Fibroblast of lung (primary cell): ENCODE measurements around the gene DLG2. TPM values are rescaled to one million over a fixed set of nuclear protein-coding genes. Genes with fewer than 3 reads are reported as not detected.

Source experiments
- DNase-seq, 2 donors: peaks; one replicate each; pipeline versions ENCODE4 v3.0.0 to v3.0.0-alpha.2; 2010; ENCODE audit warnings: low read depth in 2 of 2
- H2AFZ ChIP-seq: 2 replicates; pipeline ENCODE4 v1.5.1; 2012; ENCODE audit warnings: low read length, control low read depth, inconsistent platforms
- H3K27ac ChIP-seq: 2 replicates; pipeline ENCODE4 v1.5.1; 2011; ENCODE audit warnings: low read length, control low read depth; ENCODE audit not compliant: insufficient read depth
- H3K27me3 ChIP-seq: 2 replicates; pipeline ENCODE4 v1.5.1; 2011; ENCODE audit warnings: mild to moderate bottlenecking, low read length; ENCODE audit not compliant: control insufficient read depth, insufficient read depth
- H3K36me3 ChIP-seq: 2 replicates; pipeline ENCODE4 v1.5.1; 2011; ENCODE audit warnings: low read length; ENCODE audit not compliant: control insufficient read depth, insufficient read depth
- H3K4me1 ChIP-seq: 2 replicates; pipeline ENCODE4 v1.5.1; 2011; ENCODE audit warnings: low read length; ENCODE audit not compliant: control insufficient read depth, insufficient read depth; ENCODE audit errors: extremely low read depth
- H3K4me2 ChIP-seq: 2 replicates; pipeline ENCODE4 v1.5.1; 2011; ENCODE audit warnings: low read length, control low read depth; ENCODE audit not compliant: insufficient read depth; ENCODE audit errors: extremely low read depth
- H3K4me3 ChIP-seq, 4 experiments: fragments of 200-600 bp in 1 of 4; sonication (generic) in 1 of 4; replicated peaks in 1 of 4; 2 replicates each; pipeline ENCODE4 v1.5.1; 2011 to 2016; ENCODE audit warnings: low read length in 4 of 4, low read depth in 3 of 4, mild to moderate bottlenecking in 3 of 4, control low read depth in 2 of 4, inconsistent platforms in 1 of 4, mixed read lengths in 1 of 4; ENCODE audit not compliant: insufficient read depth in 1 of 4; ENCODE audit errors: control extremely low read depth in 1 of 4
- H3K79me2 ChIP-seq: 2 replicates; pipeline ENCODE4 v1.5.1; 2012; ENCODE audit warnings: mild to moderate bottlenecking, low read length, inconsistent platforms; ENCODE audit not compliant: control insufficient read depth, insufficient read depth
- H3K9ac ChIP-seq: 2 replicates; pipeline ENCODE4 v1.5.1; 2011; ENCODE audit warnings: mild to moderate bottlenecking, low read length, control low read depth; ENCODE audit not compliant: insufficient read depth
- H3K9me3 ChIP-seq: 2 replicates; pipeline ENCODE4 v1.5.1; 2012; ENCODE audit warnings: low read depth, low read length; ENCODE audit not compliant: control insufficient read depth, insufficient read depth
- H4K20me1 ChIP-seq: 2 replicates; pipeline ENCODE4 v1.5.1; 2011; ENCODE audit warnings: low read length; ENCODE audit not compliant: control insufficient read depth, insufficient read depth; ENCODE audit errors: extremely low read depth
- CTCF ChIP-seq, 2 donors: IDR thresholded peaks in 1 of 2; conservative IDR thresholded peaks in 1 of 2; 1 replicate in 1 of 2; 2 replicates in 1 of 2; pipeline ENCODE4 v1.5.1; 2011 to 2012; ENCODE audit warnings: low read length in 2 of 2, control low read depth in 1 of 2, inconsistent platforms in 1 of 2, low read depth in 1 of 2, mild to moderate bottlenecking in 1 of 2
- EZH2 ChIP-seq: IDR thresholded peaks from 2 replicates; pipeline ENCODE4 v1.5.1; 2012; ENCODE audit warnings: low read length, control low read depth, mild to moderate bottlenecking; ENCODE audit errors: missing control alignments
- polyA plus RNA-seq, 2 donors: library from polyadenylated mRNA; depleted of rRNA in 1 of 2; stranded (reverse) in 1 of 2; unstranded in 1 of 2; fragments of >200 nt; gene quantifications; 2 replicates each; pipeline ENCODE4 v1.2.1, GENCODE V29; 2011 to 2012; ENCODE audit warnings: missing spikeins in 1 of 2
- total RNA-seq: library from RNA; depleted of rRNA; stranded (reverse); fragments of >200 nt; gene quantifications from 2 replicates; pipeline ENCODE4 v1.2.1, GENCODE V29; 2014

Gene DLG2
- total and polyA plus RNA-seq, 2 donors (not counting 1 experiment from before 2014, with no cell fraction given) = 0.77 to 2.3 TPM

GRCh38 chr11:83938148-83938547 lies 1689.0 kb downstream of the DLG2 start:
- Histone ChIP-seq H3K79me2 (no peaks in the 10 kb centered on the region), H3K9me3 (no peaks in the 10 kb centered on the region), H3K27me3 (no peaks in the 10 kb centered on the region), H3K4me3 (no peak overlapping the region), H3K4me1 (no peaks in the 10 kb centered on the region), H3K36me3 (no peaks in the 10 kb centered on the region), H2AFZ (no peak overlapping the region), H4K20me1 (no peaks in the 10 kb centered on the region), H3K9ac (no peak overlapping the region), H3K4me2 (no peak overlapping the region), H3K27ac (no peak overlapping the region)
- TF ChIP-seq EZH2 = no peak
- TF ChIP-seq CTCF (conservative IDR thresholded peaks at IDR 0.05 in 1 of 2, IDR thresholded peaks at IDR 0.05 in 1 of 2; ENCODE audit: low read depth in 1 of 2, low read length in 2 of 2) = no peak
- no peak for DNase-seq

GRCh38 chr11:83933008-83933407 lies 1694.1 kb downstream of the DLG2 start:
- H3K27ac ChIP-seq = no peak overlapping the region
- DNase-seq = no peak
- no peaks in the 10 kb centered on the region for H3K79me2 ChIP-seq
- H3K4me2 ChIP-seq = no peak overlapping the region
- no peaks in the 10 kb centered on the region for H3K27me3 ChIP-seq
- H3K36me3 ChIP-seq = no peaks in the 10 kb centered on the region
- H4K20me1 ChIP-seq = no peaks in the 10 kb centered on the region
- H3K4me1 ChIP-seq = no peaks in the 10 kb centered on the region
- H3K9ac ChIP-seq = no peak overlapping the region
- no peak overlapping the region for H2AFZ ChIP-seq
- TF ChIP-seq CTCF (conservative IDR thresholded peaks at IDR 0.05 in 1 of 2, IDR thresholded peaks at IDR 0.05 in 1 of 2; ENCODE audit: low read depth in 1 of 2, low read length in 2 of 2) (no peak), EZH2 (no peak)
- H3K4me3 ChIP-seq = no peak overlapping the region
- H3K9me3 ChIP-seq = no peaks in the 10 kb centered on the region

GRCh38 chr11:83927422-83927821 lies 1699.7 kb downstream of the DLG2 start:
- TF ChIP-seq CTCF (conservative IDR thresholded peaks at IDR 0.05 in 1 of 2, IDR thresholded peaks at IDR 0.05 in 1 of 2; ENCODE audit: low read depth in 1 of 2, low read length in 2 of 2) (no peak), EZH2 (no peak)

More at GRCh38 chr11:83927422-83927821, 1699.7 kb downstream of the DLG2 start:
- H3K36me3 ChIP-seq = no peaks in the 10 kb centered on the region
- H3K27me3 ChIP-seq = no peaks in the 10 kb centered on the region
- no peak overlapping the region for H3K4me2 ChIP-seq
- H3K4me3 ChIP-seq = no peak overlapping the region
- H3K9me3 ChIP-seq = no peaks in the 10 kb centered on the region
- DNase-seq = no peak
- no peaks in the 10 kb centered on the region for H4K20me1 ChIP-seq
- H2AFZ ChIP-seq = no peak overlapping the region
- no peak overlapping the region for H3K27ac ChIP-seq
- H3K9ac ChIP-seq = no peak overlapping the region
- no peaks in the 10 kb centered on the region for H3K4me1 ChIP-seq
- H3K79me2 ChIP-seq = no peaks in the 10 kb centered on the region
